ENCODE measurements around the gene HIVEP3. TPM values are rescaled to one million over a fixed set of nuclear protein-coding genes. Genes with fewer than 3 reads are reported as not detected.

HIVEP3 gene
- total RNA-seq, 6 experiments from 2014 or later = 1.4 to 3.9 (median 2.2) TPM

- DNase-seq (no peak), ATAC-seq (no peak)
- Histone ChIP-seq H3K4me1 (no peaks in the 10 kb centered on the region), H3K36me3 (no peaks in the 10 kb centered on the region), H3K9me3 (no peaks in the 10 kb centered on the region), H3K27ac (no peak overlapping the region), H3K4me3 (no peak overlapping the region), H3K27me3 (no peaks in the 10 kb centered on the region)
- 67% methylated on average over 2 of the region's 5 CpGs for WGBS (ENCODE audit: insufficient coverage, low coverage, low lambda C conversion rate, missing lambda C conversion rate)
- TF ChIP-seq POLR2A (IDR thresholded peaks at IDR 0.05) = no peak
- TF ChIP-seq, protein P1, sequence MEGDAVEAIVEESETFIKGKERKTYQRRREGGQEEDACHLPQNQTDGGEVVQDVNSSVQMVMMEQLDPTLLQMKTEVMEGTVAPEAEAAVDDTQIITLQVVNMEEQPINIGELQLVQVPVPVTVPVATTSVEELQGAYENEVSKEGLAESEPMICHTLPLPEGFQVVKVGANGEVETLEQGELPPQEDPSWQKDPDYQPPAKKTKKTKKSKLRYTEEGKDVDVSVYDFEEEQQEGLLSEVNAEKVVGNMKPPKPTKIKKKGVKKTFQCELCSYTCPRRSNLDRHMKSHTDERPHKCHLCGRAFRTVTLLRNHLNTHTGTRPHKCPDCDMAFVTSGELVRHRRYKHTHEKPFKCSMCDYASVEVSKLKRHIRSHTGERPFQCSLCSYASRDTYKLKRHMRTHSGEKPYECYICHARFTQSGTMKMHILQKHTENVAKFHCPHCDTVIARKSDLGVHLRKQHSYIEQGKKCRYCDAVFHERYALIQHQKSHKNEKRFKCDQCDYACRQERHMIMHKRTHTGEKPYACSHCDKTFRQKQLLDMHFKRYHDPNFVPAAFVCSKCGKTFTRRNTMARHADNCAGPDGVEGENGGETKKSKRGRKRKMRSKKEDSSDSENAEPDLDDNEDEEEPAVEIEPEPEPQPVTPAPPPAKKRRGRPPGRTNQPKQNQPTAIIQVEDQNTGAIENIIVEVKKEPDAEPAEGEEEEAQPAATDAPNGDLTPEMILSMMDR (IDR thresholded peaks at IDR 0.05) = no peak
- intact Hi-C loops (cut with DNase I) = no loop called here
These were observed 85.2 kb downstream of the HIVEP3 start for GRCh38 chr1:41833519-41834000.

GRCh38 chr1:41830726-41831125 lies 88.0 kb downstream of the HIVEP3 start:
- TF ChIP-seq POLR2A (IDR thresholded peaks at IDR 0.05) = no peak
- TF ChIP-seq, protein P1 (IDR thresholded peaks at IDR 0.05) = no peak
- H3K4me3 ChIP-seq = no peak overlapping the region
- no peaks in the 10 kb centered on the region for H3K27me3 ChIP-seq
- H3K9me3 ChIP-seq = no peaks in the 10 kb centered on the region
- WGBS (ENCODE audit: insufficient coverage, low coverage, low lambda C conversion rate, missing lambda C conversion rate) = 83% methylated on average over 1 of the region's 3 CpGs
- ATAC-seq (no peak), DNase-seq (no peak)
- H3K4me1 ChIP-seq = no peaks in the 10 kb centered on the region
- intact Hi-C loops (cut with DNase I) = no loop called here
- no peaks in the 10 kb centered on the region for H3K36me3 ChIP-seq
- no peak overlapping the region for H3K27ac ChIP-seq

DNA sequence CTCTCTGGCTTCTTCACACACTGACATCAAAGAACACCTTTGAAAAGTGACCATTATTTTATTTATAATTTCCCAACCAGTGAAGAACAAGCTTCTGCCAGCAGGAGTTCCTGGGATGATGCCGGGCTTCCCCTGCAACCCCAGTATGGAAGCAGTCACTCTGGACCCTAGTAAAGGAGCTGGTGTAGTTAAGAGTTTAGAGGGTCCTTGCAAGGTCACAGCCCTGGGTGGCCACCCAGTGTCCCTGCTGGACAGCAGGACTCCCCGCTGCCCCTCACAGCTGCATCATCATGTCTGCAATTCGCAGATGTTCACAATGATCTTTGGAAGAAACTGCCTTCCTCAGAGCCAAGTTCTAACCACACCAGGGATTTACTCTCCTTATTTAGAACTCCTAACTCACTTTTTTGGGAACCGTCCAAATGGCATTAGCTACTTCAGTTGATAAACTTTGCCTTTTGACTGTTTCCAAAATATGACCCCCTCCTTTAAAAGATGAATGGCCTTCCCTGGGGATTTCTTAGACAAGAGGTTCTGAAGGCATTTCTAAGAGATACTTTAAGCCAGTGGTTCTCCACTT lies 90.6 kb downstream of the HIVEP3 start:
- no peaks in the 10 kb centered on the region for H3K36me3 ChIP-seq
- H3K4me3 ChIP-seq = no peak overlapping the region
- H3K27me3 ChIP-seq = no peaks in the 10 kb centered on the region
- ATAC-seq = no peak
- intact Hi-C loops (cut with DNase I) = no loop called here
- DNase-seq = no peak
- H3K9me3 ChIP-seq = no peaks in the 10 kb centered on the region
- TF ChIP-seq, protein P1 (IDR thresholded peaks at IDR 0.05) = no peak
- TF ChIP-seq POLR2A (IDR thresholded peaks at IDR 0.05) = no peak
- 78% methylated on average over 2 of the region's 4 CpGs for WGBS (ENCODE audit: insufficient coverage, low coverage, low lambda C conversion rate, missing lambda C conversion rate)
- no peak overlapping the region for H3K27ac ChIP-seq
- no peaks in the 10 kb centered on the region for H3K4me1 ChIP-seq

GRCh38 chr1:41823471-41823870 lies 95.3 kb downstream of the HIVEP3 start:
- Histone ChIP-seq H3K36me3 (no peaks in the 10 kb centered on the region), H3K27me3 (no peaks in the 10 kb centered on the region), H3K4me3 (no peak overlapping the region), H3K27ac (no peak overlapping the region), H3K9me3 (no peaks in the 10 kb centered on the region), H3K4me1 (no peaks in the 10 kb centered on the region)
- peak in 2 of 4 donors; percentile 30 to 48 for ATAC-seq
- DNase-seq = no peak
- 54% methylated on average over 2 of the region's 4 CpGs for WGBS (ENCODE audit: insufficient coverage, low coverage, low lambda C conversion rate, missing lambda C conversion rate)
- TF ChIP-seq, protein P1 (IDR thresholded peaks at IDR 0.05) = no peak
- TF ChIP-seq POLR2A (IDR thresholded peaks at IDR 0.05) = no peak
- intact Hi-C loops (cut with DNase I) = no loop called here

All from right lobe of liver (tissue), 6 donors.